Left hindlimb (tissue), 1 donor: ENCODE data around the gene UPK1A.

ENCODE experiments used
- DNase-seq: peaks from one replicate; pipeline ENCODE4 v3.0.0-alpha.2; 2018

The UPK1A gene

GRCh38 chr19:35666251-35666913, at the start of gene UPK1A:
Gene UPK1A, plus strand, starts transcription at chr19:35666517. Its CDS starts 296 bp downstream, at chr19:35666813.
- no peak for DNase-seq

- no peak for DNase-seq
These were observed 47.5 kb upstream of the UPK1A start for GRCh38 chr19:35618857-35619256.

- DNase-seq = no peak
These were observed 46.9 kb upstream of the UPK1A start for GRCh38 chr19:35619290-35619923.

- DNase-seq = no peak
These were observed 46.3 kb upstream of the UPK1A start for GRCh38 chr19:35620001-35620400.

- DNase-seq = no peak
These were observed 44.6 kb upstream of the UPK1A start for GRCh38 chr19:35621708-35622107.

- no peak for DNase-seq
These were observed 43.6 kb upstream of the UPK1A start for GRCh38 chr19:35622750-35623149.

- no peak for DNase-seq
These were observed 42.8 kb upstream of the UPK1A start for GRCh38 chr19:35623327-35624010.

GRCh38 chr19:35628264-35628564, 38.1 kb upstream of the UPK1A start:
- DNase-seq = no peak

GRCh38 chr19:35628565-35629331, 37.6 kb upstream of the UPK1A start, which contains the start of gene RBM42:
Gene RBM42, plus strand, starts transcription at chr19:35629036. Its CDS starts 118 bp downstream, at chr19:35629154.
- peak; percentile 98 for DNase-seq

- DNase-seq = no peak
These were observed 37.0 kb upstream of the UPK1A start for GRCh38 chr19:35629332-35629633.

- no peak for DNase-seq
These were observed 32.4 kb upstream of the UPK1A start for GRCh38 chr19:35633727-35634440.

GRCh38 chr19:35636651-35637050, 29.7 kb upstream of the UPK1A start:
- no peak for DNase-seq

GRCh38 chr19:35637165-35637564, 29.2 kb upstream of the UPK1A start:
- no peak for DNase-seq

GRCh38 chr19:35639321-35639639, 27.0 kb upstream of the UPK1A start:
- DNase-seq = no peak

- DNase-seq = no peak
These were observed 26.5 kb upstream of the UPK1A start for GRCh38 chr19:35639863-35640262.

- no peak for DNase-seq
These were observed 24.7 kb upstream of the UPK1A start, which contains the start of gene ETV2 for GRCh38 chr19:35641515-35642151. Gene ETV2, plus strand, starts transcription at chr19:35641745. Its CDS starts 716 bp downstream, at chr19:35642461.

- no peak for DNase-seq
These were observed 24.0 kb upstream of the UPK1A start for GRCh38 chr19:35642312-35642711.

- DNase-seq = no peak
These were observed 23.5 kb upstream of the UPK1A start for GRCh38 chr19:35642798-35643254.

GRCh38 chr19:35643255-35644205, 22.8 kb upstream of the UPK1A start:
- DNase-seq = peak; percentile 89

- peak; percentile 97 for DNase-seq
These were observed 21.9 kb upstream of the UPK1A start for GRCh38 chr19:35644206-35644986.
